ENCODE measurements around the gene NNT.
"Not testable (repeated sequence)": the region's sequence is repeated elsewhere in the genome, so short reads cannot be mapped to it uniquely, and the experiment has no call there.

Gene NNT

DNA sequence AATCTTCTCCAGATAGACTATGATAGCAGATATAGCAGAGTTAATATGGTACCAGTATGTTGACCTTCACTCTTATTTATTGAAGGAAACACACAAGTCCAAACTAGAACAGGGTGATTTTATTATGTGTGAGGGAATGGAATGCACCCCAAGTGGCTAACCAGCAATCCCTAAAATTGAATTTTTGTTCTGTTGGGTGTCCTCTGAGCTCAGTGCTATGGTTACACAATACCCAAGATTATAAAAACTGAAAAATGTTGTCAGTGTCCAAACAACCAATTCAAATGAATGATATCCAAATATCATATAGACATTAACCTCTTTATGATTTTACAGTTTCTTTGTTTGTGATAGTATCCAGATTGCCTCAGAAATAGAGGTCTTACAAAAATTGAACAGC, 60.9 kb downstream of the NNT start:
- H4K20me1 ChIP-seq (ENCODE audit: low read depth, low read length) = no peaks in the 10 kb centered on the region
- peaks cover 36% of the 10 kb centered on the region for H3K36me3 ChIP-seq (ENCODE audit: low read length)
- H3K9me3 ChIP-seq (ENCODE audit: insufficient read depth, low read length) = no peaks in the 10 kb centered on the region
- H2AFZ ChIP-seq (ENCODE audit: low read depth, low read length, severe bottlenecking) = no peak overlapping the region
- H3K27ac ChIP-seq (ENCODE audit: low read depth, low read length) = no peak overlapping the region
- H3K4me3 ChIP-seq (ENCODE audit: insufficient read depth, low read length, poor library complexity, severe bottlenecking) = no peak overlapping the region
- H3K79me2 ChIP-seq (ENCODE audit: insufficient read depth, low read length) = no peaks in the 10 kb centered on the region
- H3F3A ChIP-seq (ENCODE audit: insufficient read depth) = peaks cover 12% of the 10 kb centered on the region; the same call in 1 of the 2 replicates
- H3K9me2 ChIP-seq (replicated peaks; ENCODE audit: insufficient read depth, low read length) = no peaks in the 10 kb centered on the region
- no peak overlapping the region for H3K4me2 ChIP-seq (ENCODE audit: low read depth, low read length, poor library complexity, severe bottlenecking)
- no peaks in the 10 kb centered on the region for H3K27me3 ChIP-seq (ENCODE audit: low read length)
- H3K9ac ChIP-seq (ENCODE audit: low read length) = no peak overlapping the region
- TF ChIP-seq, protein P1, sequence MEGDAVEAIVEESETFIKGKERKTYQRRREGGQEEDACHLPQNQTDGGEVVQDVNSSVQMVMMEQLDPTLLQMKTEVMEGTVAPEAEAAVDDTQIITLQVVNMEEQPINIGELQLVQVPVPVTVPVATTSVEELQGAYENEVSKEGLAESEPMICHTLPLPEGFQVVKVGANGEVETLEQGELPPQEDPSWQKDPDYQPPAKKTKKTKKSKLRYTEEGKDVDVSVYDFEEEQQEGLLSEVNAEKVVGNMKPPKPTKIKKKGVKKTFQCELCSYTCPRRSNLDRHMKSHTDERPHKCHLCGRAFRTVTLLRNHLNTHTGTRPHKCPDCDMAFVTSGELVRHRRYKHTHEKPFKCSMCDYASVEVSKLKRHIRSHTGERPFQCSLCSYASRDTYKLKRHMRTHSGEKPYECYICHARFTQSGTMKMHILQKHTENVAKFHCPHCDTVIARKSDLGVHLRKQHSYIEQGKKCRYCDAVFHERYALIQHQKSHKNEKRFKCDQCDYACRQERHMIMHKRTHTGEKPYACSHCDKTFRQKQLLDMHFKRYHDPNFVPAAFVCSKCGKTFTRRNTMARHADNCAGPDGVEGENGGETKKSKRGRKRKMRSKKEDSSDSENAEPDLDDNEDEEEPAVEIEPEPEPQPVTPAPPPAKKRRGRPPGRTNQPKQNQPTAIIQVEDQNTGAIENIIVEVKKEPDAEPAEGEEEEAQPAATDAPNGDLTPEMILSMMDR (IDR thresholded peaks at IDR 0.05; ENCODE audit: insufficient read depth, low read length, poor library complexity, severe bottlenecking) = no peak
- TF ChIP-seq EZH2phosphoT487 (conservative IDR thresholded peaks at IDR 0.05; ENCODE audit: low read length) = no peak

- Histone ChIP-seq H3K79me2 (ENCODE audit: insufficient read depth, low read length) (no peaks in the 10 kb centered on the region), H3K36me3 (ENCODE audit: low read length) (peaks cover 35% of the 10 kb centered on the region), H3K9ac (ENCODE audit: low read length) (no peak overlapping the region), H2AFZ (ENCODE audit: low read depth, low read length, severe bottlenecking) (no peak overlapping the region), H4K20me1 (ENCODE audit: low read depth, low read length) (no peaks in the 10 kb centered on the region), H3K4me3 (ENCODE audit: insufficient read depth, low read length, poor library complexity, severe bottlenecking) (no peak overlapping the region), H3K4me2 (ENCODE audit: low read depth, low read length, poor library complexity, severe bottlenecking) (no peak overlapping the region), H3K27ac (ENCODE audit: low read depth, low read length) (no peak overlapping the region), H3F3A (ENCODE audit: insufficient read depth) (peaks cover 12% of the 10 kb centered on the region; the same call in 1 of the 2 replicates), H3K27me3 (ENCODE audit: low read length) (no peaks in the 10 kb centered on the region), H3K9me2 (replicated peaks; ENCODE audit: insufficient read depth, low read length) (no peaks in the 10 kb centered on the region), H3K9me3 (ENCODE audit: insufficient read depth, low read length) (no peaks in the 10 kb centered on the region)
- TF ChIP-seq, protein P1 (IDR thresholded peaks at IDR 0.05; ENCODE audit: insufficient read depth, low read length, poor library complexity, severe bottlenecking) = no peak
- TF ChIP-seq EZH2phosphoT487 (conservative IDR thresholded peaks at IDR 0.05; ENCODE audit: low read length) = no peak
Observed at GRCh38 chr5:43664501-43665040, 61.6 kb downstream of the NNT start.

GRCh38 chr5:43665749-43666148, 62.8 kb downstream of the NNT start:
- not testable (repeated sequence) for H3K27ac ChIP-seq (ENCODE audit: low read depth, low read length); H3K27me3 ChIP-seq (ENCODE audit: low read length); H3K9ac ChIP-seq (ENCODE audit: low read length); H3K9me3 ChIP-seq (ENCODE audit: insufficient read depth, low read length); H3K4me2 ChIP-seq (ENCODE audit: low read depth, low read length, poor library complexity, severe bottlenecking); H3K4me3 ChIP-seq (ENCODE audit: insufficient read depth, low read length, poor library complexity, severe bottlenecking); H3K79me2 ChIP-seq (ENCODE audit: insufficient read depth, low read length); H3K9me2 ChIP-seq (replicated peaks; ENCODE audit: insufficient read depth, low read length); H2AFZ ChIP-seq (ENCODE audit: low read depth, low read length, severe bottlenecking); H3F3A ChIP-seq (ENCODE audit: insufficient read depth); H4K20me1 ChIP-seq (ENCODE audit: low read depth, low read length)
- peaks cover 23% of the 10 kb centered on the region for H3K36me3 ChIP-seq (ENCODE audit: low read length)

GRCh38 chr5:43666728-43667127, 63.7 kb downstream of the NNT start:
- H4K20me1 ChIP-seq (ENCODE audit: low read depth, low read length); H2AFZ ChIP-seq (ENCODE audit: low read depth, low read length, severe bottlenecking); H3K9me3 ChIP-seq (ENCODE audit: insufficient read depth, low read length); H3K4me2 ChIP-seq (ENCODE audit: low read depth, low read length, poor library complexity, severe bottlenecking); H3K9ac ChIP-seq (ENCODE audit: low read length); H3F3A ChIP-seq (ENCODE audit: insufficient read depth); H3K27ac ChIP-seq (ENCODE audit: low read depth, low read length); H3K79me2 ChIP-seq (ENCODE audit: insufficient read depth, low read length); H3K9me2 ChIP-seq (replicated peaks; ENCODE audit: insufficient read depth, low read length); H3K27me3 ChIP-seq (ENCODE audit: low read length); H3K4me3 ChIP-seq (ENCODE audit: insufficient read depth, low read length, poor library complexity, severe bottlenecking): not testable (repeated sequence)
- peaks cover 19% of the 10 kb centered on the region for H3K36me3 ChIP-seq (ENCODE audit: low read length)

DNA sequence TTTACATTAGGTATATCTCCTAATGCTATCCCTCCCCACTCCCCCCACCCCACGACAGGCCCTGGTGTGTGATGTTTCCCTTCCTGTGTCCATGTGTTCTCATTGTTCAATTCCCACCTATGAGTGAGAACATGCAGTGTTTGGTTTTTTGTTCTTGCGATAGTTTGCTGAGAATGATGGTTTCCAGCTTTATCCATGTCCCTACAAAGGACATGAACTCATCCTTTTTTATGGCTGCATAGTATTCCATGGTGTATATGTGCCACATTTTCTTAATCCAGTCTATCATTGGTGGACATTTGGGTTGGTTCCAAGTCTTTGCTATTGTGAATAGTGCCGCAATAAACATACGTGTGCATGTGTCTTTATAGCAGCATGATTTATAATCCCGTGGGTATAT, 64.4 kb downstream of the NNT start:
- peaks cover 19% of the 10 kb centered on the region for H3K36me3 ChIP-seq (ENCODE audit: low read length)
- H3K27ac ChIP-seq (ENCODE audit: low read depth, low read length); H3K4me3 ChIP-seq (ENCODE audit: insufficient read depth, low read length, poor library complexity, severe bottlenecking); H3K9me3 ChIP-seq (ENCODE audit: insufficient read depth, low read length); H2AFZ ChIP-seq (ENCODE audit: low read depth, low read length, severe bottlenecking); H3K79me2 ChIP-seq (ENCODE audit: insufficient read depth, low read length); H3K9ac ChIP-seq (ENCODE audit: low read length); H3F3A ChIP-seq (ENCODE audit: insufficient read depth); H3K27me3 ChIP-seq (ENCODE audit: low read length); H4K20me1 ChIP-seq (ENCODE audit: low read depth, low read length); H3K9me2 ChIP-seq (replicated peaks; ENCODE audit: insufficient read depth, low read length); H3K4me2 ChIP-seq (ENCODE audit: low read depth, low read length, poor library complexity, severe bottlenecking): not testable (repeated sequence)

Data from SU-DHL-6 (cell line).